SHP77 treated with DMSO at 0.1 percent for 48 hours (cell line): ENCODE results near the gene METTL25B.

Experiments used
- DNase-seq: peaks from one replicate; lab custom pipeline; 2025; lab: John Stamatoyannopoulos, UW

METTL25B gene

GRCh38 chr1:156768610-156769295, 40.5 kb downstream of the METTL25B start:
- DNase-seq, result no peak

- DNase-seq, result no peak
Measured at GRCh38 chr1:156772222-156772621, 44.0 kb downstream of the METTL25B start.

DNA sequence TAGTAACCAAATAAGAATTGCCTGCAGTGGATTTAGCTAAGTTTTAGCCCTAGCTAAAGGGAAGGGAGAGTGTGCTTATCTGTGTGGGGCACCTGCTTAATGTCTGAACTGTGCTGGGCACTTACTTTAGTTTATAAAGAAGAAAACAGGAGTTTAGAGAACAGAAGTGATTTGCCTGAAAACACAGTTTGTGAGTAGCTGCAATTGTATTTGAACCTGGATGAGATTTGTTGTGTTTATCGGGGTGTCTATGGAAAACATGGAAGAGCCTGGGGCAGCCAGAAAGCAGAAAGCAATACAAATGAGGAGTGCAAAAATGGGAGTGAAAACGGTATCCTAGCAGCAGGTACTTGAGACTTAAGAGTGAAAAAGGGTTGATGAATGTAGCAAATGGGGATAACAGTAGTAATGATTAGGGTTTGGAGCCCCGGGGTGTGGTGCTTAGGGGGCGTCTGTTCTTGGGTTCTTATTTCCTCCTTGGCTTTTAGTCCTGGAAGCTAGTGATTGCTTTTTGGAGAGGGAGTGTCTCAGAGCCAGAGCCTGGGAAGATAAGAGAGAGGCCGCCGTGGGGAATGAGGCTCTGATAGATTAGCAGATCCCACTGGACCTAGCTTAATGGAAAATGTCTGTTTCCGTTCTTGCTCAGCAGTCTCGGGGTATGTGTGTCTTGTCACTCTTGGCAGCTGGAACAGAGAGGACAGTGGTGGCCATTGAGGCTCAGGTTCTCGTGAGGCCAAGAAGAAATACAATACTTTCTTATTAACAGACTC, 44.6 kb downstream of the METTL25B start:
- DNase-seq, result no peak

GRCh38 chr1:156773607-156774006, 45.3 kb downstream of the METTL25B start:
- DNase-seq, result no peak

DNA sequence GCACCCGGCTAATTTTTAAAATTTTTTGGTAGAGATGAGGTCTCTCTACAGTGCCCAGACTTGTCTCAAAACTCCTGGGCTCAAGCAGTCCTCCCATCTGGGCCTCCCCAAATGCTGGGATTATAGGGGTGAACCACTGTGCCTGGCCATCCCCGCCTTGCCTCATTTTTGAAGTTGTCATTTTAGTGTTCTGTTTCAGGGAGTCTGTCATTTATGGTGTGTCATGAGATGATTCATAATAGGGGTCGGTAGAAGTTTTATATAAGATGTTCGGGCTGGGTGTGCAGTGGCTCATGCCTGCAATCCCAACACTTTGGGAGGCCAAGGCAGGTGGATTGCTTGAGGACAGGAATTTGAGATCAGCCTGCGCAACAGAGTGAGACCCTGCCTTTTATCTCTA, 47.5 kb downstream of the METTL25B start:
- no peak for DNase-seq

DNA sequence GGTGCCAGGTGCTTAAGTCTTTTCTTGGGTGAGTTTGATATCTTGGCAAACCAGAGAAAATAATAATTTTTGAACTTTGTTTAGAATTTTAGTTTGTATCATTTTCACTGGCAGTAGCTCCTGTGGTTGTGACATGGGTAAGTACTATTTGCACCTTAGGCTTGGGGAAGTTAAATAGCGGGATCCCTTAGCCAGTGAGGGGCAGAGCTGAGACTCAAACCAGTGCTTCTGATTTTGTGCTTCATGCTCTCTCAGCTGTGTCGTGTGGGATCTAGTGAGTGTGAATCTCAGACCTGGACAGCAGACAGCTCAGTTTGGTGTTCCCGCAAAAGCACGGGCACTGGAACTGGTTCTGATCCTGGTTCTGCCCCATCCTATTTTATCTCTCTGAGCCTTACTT, 48.7 kb downstream of the METTL25B start:
- DNase-seq, result no peak

- DNase-seq, result no peak
Measured at GRCh38 chr1:156777573-156777972, 49.3 kb downstream of the METTL25B start.

DNA sequence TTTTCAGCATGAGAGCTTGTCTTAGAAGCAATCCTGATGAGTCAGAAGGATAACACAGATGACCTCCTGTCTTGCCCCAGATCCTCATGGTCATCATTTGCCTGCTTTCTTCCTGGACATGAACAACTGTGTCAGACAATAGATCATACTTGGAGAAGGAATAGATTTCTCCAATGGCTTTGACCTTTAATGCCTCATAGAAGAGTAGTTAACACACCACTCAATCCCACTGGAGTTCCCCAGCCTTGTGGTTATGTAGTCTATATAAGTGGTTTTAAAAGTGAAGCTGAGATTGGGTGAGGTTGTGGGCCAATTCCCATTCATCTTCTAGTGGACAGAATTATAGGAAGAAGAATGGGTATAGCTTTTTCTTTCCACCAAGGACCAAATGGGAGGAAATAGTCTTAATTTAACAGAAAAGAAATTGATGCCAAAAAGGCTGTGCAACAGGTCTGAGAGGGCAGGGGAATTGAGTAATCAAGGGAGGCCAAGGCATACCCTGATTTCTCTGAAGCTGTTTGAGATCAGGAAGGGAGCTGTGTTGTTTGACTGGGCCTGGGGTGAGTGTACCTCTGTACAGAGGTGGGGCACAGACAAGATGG, 53.4 kb downstream of the METTL25B start:
- DNase-seq, result no peak

DNA sequence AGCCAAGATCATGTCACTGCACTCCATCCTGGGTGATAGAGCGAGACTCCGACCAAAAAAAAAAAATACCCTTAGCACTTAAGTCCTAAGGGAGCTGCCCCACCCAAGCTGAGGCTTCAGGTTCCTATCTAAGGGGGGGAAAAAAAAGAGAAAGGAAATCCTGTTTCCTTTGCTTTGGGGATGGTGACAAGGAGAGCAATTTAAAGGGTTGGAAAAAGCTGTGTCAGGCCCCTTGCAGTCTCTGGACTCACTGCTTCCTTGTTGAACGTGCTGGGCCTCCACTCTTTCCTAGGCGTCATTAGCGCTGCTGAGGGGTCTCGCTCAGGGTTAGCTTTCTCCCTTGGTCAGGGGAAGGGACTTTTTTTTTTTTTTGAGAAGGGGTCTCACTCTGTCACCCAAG, 57.2 kb downstream of the METTL25B start:
- no peak for DNase-seq
